ENCODE results near the gene SMARCA5. TPM values are rescaled to one million over a fixed set of nuclear protein-coding genes. Genes with fewer than 3 reads are reported as not detected.

Gene SMARCA5
- total RNA-seq: 39.5 and 46.8 TPM in 2 replicates

DNA sequence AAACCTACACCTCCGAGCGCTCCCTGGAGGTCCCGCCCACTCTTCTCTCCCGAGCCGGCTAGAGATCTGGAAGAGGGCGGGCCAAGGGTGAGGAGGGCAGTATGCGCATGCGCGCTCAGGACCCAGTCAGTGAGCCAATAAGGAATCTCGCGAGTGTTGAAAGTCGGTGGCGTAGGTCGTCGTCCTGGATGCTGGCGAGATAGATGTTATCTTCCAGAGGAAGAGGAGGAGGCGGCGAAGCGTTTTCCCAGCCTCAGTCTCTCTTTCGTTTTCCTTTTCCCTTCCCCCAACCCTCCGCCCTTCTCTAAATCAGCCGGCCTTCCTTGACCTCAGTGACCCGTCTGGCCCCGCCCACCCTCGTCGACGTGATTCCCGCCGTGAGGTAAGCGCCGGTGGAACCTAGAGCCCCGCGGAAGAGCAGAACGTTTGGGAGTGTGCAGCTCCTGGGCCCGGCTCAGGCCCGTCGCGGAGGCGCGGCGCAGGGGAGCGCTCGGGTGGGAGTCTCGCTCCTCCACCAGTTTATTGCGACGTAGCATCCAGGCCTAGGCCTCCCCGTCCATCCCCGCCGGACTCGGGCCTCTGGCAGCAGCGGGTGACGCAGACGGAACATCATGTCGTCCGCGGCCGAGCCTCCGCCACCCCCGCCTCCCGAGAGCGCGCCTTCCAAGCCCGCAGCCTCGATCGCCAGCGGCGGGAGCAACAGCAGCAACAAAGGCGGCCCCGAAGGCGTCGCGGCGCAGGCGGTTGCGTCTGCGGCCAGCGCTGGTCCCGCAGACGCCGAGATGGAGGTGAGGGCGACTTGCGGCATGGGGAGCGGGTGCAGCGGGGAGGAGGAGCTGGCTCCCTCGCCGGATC is at the start of gene SMARCA5:
SMARCA5 (plus strand) TSS at position 389 of the 855 bp plus-strand sequence; CDS start at position 612, 223 bp downstream.

Other genes starting within 250 kb of the SMARCA5 start
- 5.8 and 10.7 TPM in 2 replicates for gene GAB1, start 176.8 kb upstream of the SMARCA5 start, total RNA-seq
- gene FREM3, start 187.0 kb downstream of the SMARCA5 start, total RNA-seq: under 0.01 TPM in 2 replicates

Measured in regular cardiac myocyte (primary cell).